SK-N-SH (cell line): ENCODE measurements around the gene TAS2R38. TPM values are rescaled to one million over a fixed set of nuclear protein-coding genes. Genes with fewer than 3 reads are reported as not detected.

Experiments
- CTCF ChIA-PET: fragments of 300-600, 350-600 bp; formaldehyde crosslinking; extraction: SDS; loops from one replicate; lab custom pipeline; 2021; lab: Yijun Ruan, JAX
- POLR2A ChIA-PET: fragments of 350-600 bp; sonication (Branson Sonifier 250); formaldehyde crosslinking; extraction: SDS; loops from one replicate; lab custom pipeline; 2020; ENCODE audit warnings: antibody characterized with exemption, inconsistent platforms; lab: Yijun Ruan, JAX
- DNase-seq: peaks from one replicate; pipeline ENCODE4 v3.0.0; 2012
- H2AFZ ChIP-seq: fragments of 200-600 bp; sonication (generic); 2 replicates; pipeline ENCODE4 v1.8.1; 2016; ENCODE audit warnings: antibody characterized with exemption, mild to moderate bottlenecking, low read depth
- H3F3A ChIP-seq: fragments of 200-600 bp; sonication (generic); replicated peaks from 2 replicates; pipeline ENCODE3; 2016; ENCODE audit warnings: antibody characterized with exemption, mild to moderate bottlenecking; ENCODE audit not compliant: insufficient read depth
- H3K27ac ChIP-seq, 2 experiments: fragments of 200-500 bp in 1 of 2; fragments of 200-600 bp in 1 of 2; sonication (Bioruptor generic) in 1 of 2; sonication (generic), shearing (Covaris generic) in 1 of 2; 2 replicates each; pipeline versions ENCODE4 v1.5.1 to v1.6.1; 2014 to 2016; ENCODE audit warnings: low read depth in 2 of 2, inconsistent platforms in 1 of 2, low read length in 1 of 2, mild to moderate bottlenecking in 1 of 2, mixed read lengths in 1 of 2
- H3K27me3 ChIP-seq: fragments of 200-600 bp; sonication (generic), shearing (Covaris generic); 2 replicates; pipeline ENCODE4 v1.6.1; 2016; ENCODE audit warnings: mixed run types; ENCODE audit not compliant: insufficient read depth
- H3K36me3 ChIP-seq, 2 experiments: fragments of 200-500 bp in 1 of 2; fragments of 200-600 bp in 1 of 2; sonication (Bioruptor generic) in 1 of 2; sonication (generic) in 1 of 2; replicated peaks in 1 of 2; 2 replicates each; pipeline versions ENCODE3 to v1.5.1; 2014 to 2016; ENCODE audit warnings: low read length in 1 of 2, mild to moderate bottlenecking in 1 of 2; ENCODE audit not compliant: insufficient read depth in 2 of 2, control insufficient read depth in 1 of 2
- H3K4me1 ChIP-seq, 2 experiments: fragments of 200-500 bp in 1 of 2; fragments of 200-600 bp in 1 of 2; sonication (Bioruptor generic) in 1 of 2; sonication (generic), shearing (Covaris generic) in 1 of 2; 2 replicates each; pipeline versions ENCODE4 v1.5.1 to v1.6.1; 2014 to 2016; ENCODE audit warnings: low read depth in 1 of 2, low read length in 1 of 2, mixed run types in 1 of 2; ENCODE audit not compliant: insufficient read depth in 2 of 2, control insufficient read depth in 1 of 2
- H3K4me2 ChIP-seq: fragments of 200-600 bp; sonication (generic), shearing (Covaris generic); 2 replicates; pipeline ENCODE4 v1.6.1; 2017; ENCODE audit warnings: mixed run types
- H3K4me3 ChIP-seq, 2 experiments: fragments of 200-500 bp in 1 of 2; fragments of 200-600 bp in 1 of 2; sonication (Bioruptor generic) in 1 of 2; sonication (generic), shearing (Covaris generic) in 1 of 2; 2 replicates each; pipeline versions ENCODE4 v1.5.1 to v1.8.1; 2014 to 2016; ENCODE audit warnings: low read depth in 2 of 2, inconsistent platforms in 1 of 2, low read length in 1 of 2, mild to moderate bottlenecking in 1 of 2, mixed read lengths in 1 of 2, moderate library complexity in 1 of 2
- H3K79me2 ChIP-seq: fragments of 200-600 bp; sonication (generic); 2 replicates; pipeline ENCODE4 v1.8.1; 2017; ENCODE audit warnings: mild to moderate bottlenecking; ENCODE audit not compliant: insufficient read depth
- H3K9ac ChIP-seq: fragments of 200-600 bp; sonication (generic); 2 replicates; pipeline ENCODE4 v1.6.1; 2017; ENCODE audit warnings: mixed run types
- H3K9me2 ChIP-seq: fragments of 200-600 bp; sonication (generic); 2 replicates; pipeline ENCODE4 v1.6.1; 2017; ENCODE audit warnings: mixed run types
- H3K9me3 ChIP-seq: fragments of 200-600 bp; sonication (generic); 2 replicates; pipeline ENCODE4 v1.6.1; 2017; ENCODE audit warnings: mixed run types, mild to moderate bottlenecking, moderate library complexity
- H4K20me1 ChIP-seq: fragments of 200-600 bp; sonication (generic); 2 replicates; pipeline ENCODE4 v1.6.1; 2017; ENCODE audit warnings: mild to moderate bottlenecking, mixed run types; ENCODE audit not compliant: insufficient read depth
- CHD2 ChIP-seq: fragments of 150-350 bp; IDR thresholded peaks from 2 replicates; pipeline ENCODE4 v1.6.1; 2018; ENCODE audit warnings: low read length; ENCODE audit not compliant: partially characterized antibody
- CTCF ChIP-seq: fragments of 200-600 bp; sonication (generic); IDR thresholded peaks from 2 replicates; pipeline ENCODE4 v1.6.1; 2017; ENCODE audit warnings: antibody characterized with exemption, mild to moderate bottlenecking, moderate library complexity
- ELF1 ChIP-seq: IDR thresholded peaks from 2 replicates; pipeline ENCODE4 v1.4.0; 2012
- EZH2phosphoT487 ChIP-seq: fragments of 200-600 bp; sonication (generic); IDR thresholded peaks from 2 replicates; pipeline ENCODE4 v1.6.1; 2017; ENCODE audit warnings: low read depth, mixed run types, mild to moderate bottlenecking, antibody characterized with exemption, moderate library complexity, borderline replicate concordance
- FOSL2 ChIP-seq: IDR thresholded peaks from 2 replicates; pipeline ENCODE4 v1.4.0; 2012; ENCODE audit warnings: low read depth, mild to moderate bottlenecking, moderate library complexity, borderline replicate concordance
- POLR2AphosphoS5 ChIP-seq: IDR thresholded peaks from 2 replicates; pipeline ENCODE4 v1.6.1; 2012; ENCODE audit warnings: low read depth, low read length
- SMC3 ChIP-seq: IDR thresholded peaks from 2 replicates; pipeline ENCODE4 v1.6.1; 2012; ENCODE audit warnings: low read depth, low read length, improper control_type of control experiment
- ZBTB33 ChIP-seq: IDR thresholded peaks from 2 replicates; pipeline ENCODE4 v1.4.0; 2012; ENCODE audit warnings: low read depth, borderline replicate concordance
- WGBS: methylation state at CpG from one replicate; pipeline ENCODE4 v1.1.6; 2017; ENCODE audit warnings: low lambda C conversion rate; 5-methylcytosine and 5-hydroxymethylcytosine counted together
- polyA plus RNA-seq, 3 experiments: library from polyadenylated mRNA; depleted of rRNA; stranded (reverse); fragments of >200 nt; gene quantifications; 2 replicates each; pipeline ENCODE4 v1.2.3, GENCODE V29; 2012
- TF ChIP-seq, protein P1 (sequence below): fragments of 150-350 bp; IDR thresholded peaks from 2 replicates; pipeline ENCODE4 v1.6.1; 2016; ENCODE audit warnings: mild to moderate bottlenecking, low read depth, low read length

The TAS2R38 gene
- polyA plus RNA-seq, 1 of the 3 experiments (the other 2 are of a cell fraction), result 0.23 TPM

DNA sequence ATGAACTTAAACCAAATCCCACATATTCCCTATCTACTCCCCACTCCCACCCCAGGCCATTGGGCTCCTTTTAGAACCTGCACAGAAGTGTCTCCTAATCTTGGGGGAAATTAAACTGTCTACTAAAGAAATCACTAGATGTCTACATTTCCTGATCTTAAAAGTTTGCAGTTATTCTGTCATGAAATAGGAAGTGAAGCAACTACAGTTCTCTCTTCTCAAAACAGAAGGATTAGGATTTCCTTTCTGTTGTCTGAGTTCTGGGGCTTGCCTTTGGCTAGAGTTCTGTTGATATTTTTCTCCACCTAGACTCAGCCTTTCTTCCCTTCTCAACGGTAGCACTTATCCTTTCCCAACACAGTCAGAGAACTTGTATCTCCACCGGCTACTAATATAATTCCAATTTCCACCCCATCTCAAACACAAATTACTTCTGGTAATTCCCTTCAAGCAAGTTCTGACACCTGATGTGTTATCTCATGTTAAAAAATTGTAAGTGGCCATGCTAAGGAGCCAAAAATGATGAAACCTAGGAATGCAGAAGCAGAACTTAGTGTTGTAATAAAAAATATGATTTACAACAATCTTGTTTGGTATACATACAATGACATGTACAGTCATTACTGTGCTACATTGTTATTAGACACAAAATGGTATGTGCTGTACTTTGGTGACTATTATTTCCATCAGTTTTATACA is 45.3 kb downstream of the TAS2R38 start:
- CTCF ChIA-PET, result no interaction called here
- H3K36me3 ChIP-seq, result no peaks in the 10 kb centered on the region
- no peaks in the 10 kb centered on the region for H3K4me1 ChIP-seq
- H3K4me2 ChIP-seq, result no peak overlapping the region
- no peaks in the 10 kb centered on the region for H3F3A ChIP-seq
- no peak overlapping the region for H2AFZ ChIP-seq
- no peak overlapping the region for H3K27ac ChIP-seq
- DNase-seq, result no peak
- H3K9me3 ChIP-seq, result no peaks in the 10 kb centered on the region
- no peaks in the 10 kb centered on the region for H4K20me1 ChIP-seq
- TF ChIP-seq SMC3 (no peak), CTCF (no peak), ELF1 (no peak), ZBTB33 (no peak), EZH2phosphoT487 (no peak), CHD2 (no peak), POLR2AphosphoS5 (no peak), FOSL2 (no peak)
- TF ChIP-seq, protein P1, sequence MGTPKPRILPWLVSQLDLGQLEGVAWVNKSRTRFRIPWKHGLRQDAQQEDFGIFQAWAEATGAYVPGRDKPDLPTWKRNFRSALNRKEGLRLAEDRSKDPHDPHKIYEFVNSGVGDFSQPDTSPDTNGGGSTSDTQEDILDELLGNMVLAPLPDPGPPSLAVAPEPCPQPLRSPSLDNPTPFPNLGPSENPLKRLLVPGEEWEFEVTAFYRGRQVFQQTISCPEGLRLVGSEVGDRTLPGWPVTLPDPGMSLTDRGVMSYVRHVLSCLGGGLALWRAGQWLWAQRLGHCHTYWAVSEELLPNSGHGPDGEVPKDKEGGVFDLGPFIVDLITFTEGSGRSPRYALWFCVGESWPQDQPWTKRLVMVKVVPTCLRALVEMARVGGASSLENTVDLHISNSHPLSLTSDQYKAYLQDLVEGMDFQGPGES, result no peak
- WGBS, result 6% methylated on average over 2 of the region's 2 CpGs
- H3K9me2 ChIP-seq, result no peaks in the 10 kb centered on the region
- H3K79me2 ChIP-seq, result no peaks in the 10 kb centered on the region
- POLR2A ChIA-PET, result no interaction called here
- H3K4me3 ChIP-seq, result no peak overlapping the region
- no peaks in the 10 kb centered on the region for H3K27me3 ChIP-seq
- no peak overlapping the region for H3K9ac ChIP-seq

Other genes with a start within 250 kb of the TAS2R38 start
- gene SSBP1, start 235.4 kb downstream of the TAS2R38 start, polyA plus RNA-seq (2012; rRNA removed), result 191 and 212 TPM in 2 replicates
- not detected in 2 replicates for gene TAS2R3, start 209.7 kb downstream of the TAS2R38 start, polyA plus RNA-seq (2012; rRNA removed)
- 0.18 and 0.19 TPM in 2 replicates for gene TAS2R4, start 197.1 kb downstream of the TAS2R38 start, polyA plus RNA-seq (2012; rRNA removed)
- 0.43 and 0.75 TPM in 2 replicates for gene TAS2R5, start 183.6 kb downstream of the TAS2R38 start, polyA plus RNA-seq (2012; rRNA removed)
- not detected in 2 replicates for gene PRSS37, start 132.3 kb downstream of the TAS2R38 start, polyA plus RNA-seq (2012; rRNA removed)
- gene OR9A4, start 57.4 kb downstream of the TAS2R38 start, polyA plus RNA-seq (2012; rRNA removed), result not detected in 2 replicates
- gene CLEC5A, start 26.8 kb downstream of the TAS2R38 start, polyA plus RNA-seq (2012; rRNA removed), result not detected in 2 replicates
- gene MGAM, start 22.1 kb upstream of the TAS2R38 start, polyA plus RNA-seq (2012; rRNA removed), result 0.46 and 0.65 TPM in 2 replicates
- gene MGAM2, start 137.9 kb upstream of the TAS2R38 start, polyA plus RNA-seq (2012; rRNA removed), result 0.02 TPM in 1 of 2 replicates, not detected in the other